HepG2 (cell line): ENCODE measurements around the gene KCNMA1.

Experiments
- SRF ChIP-seq: IDR thresholded peaks from 2 replicates; pipeline ENCODE4 v1.6.1; 2011; ENCODE audit warnings: mild to moderate bottlenecking, low read depth, low read length, moderate library complexity
- TF ChIP-seq, protein P1 (sequence below): sonication (generic); formaldehyde crosslinking; IDR thresholded peaks from 2 replicates; pipeline ENCODE4 v1.5.0; 2020; ENCODE audit warnings: mild to moderate bottlenecking, missing genetic modification reagents, moderate library complexity

DNA sequence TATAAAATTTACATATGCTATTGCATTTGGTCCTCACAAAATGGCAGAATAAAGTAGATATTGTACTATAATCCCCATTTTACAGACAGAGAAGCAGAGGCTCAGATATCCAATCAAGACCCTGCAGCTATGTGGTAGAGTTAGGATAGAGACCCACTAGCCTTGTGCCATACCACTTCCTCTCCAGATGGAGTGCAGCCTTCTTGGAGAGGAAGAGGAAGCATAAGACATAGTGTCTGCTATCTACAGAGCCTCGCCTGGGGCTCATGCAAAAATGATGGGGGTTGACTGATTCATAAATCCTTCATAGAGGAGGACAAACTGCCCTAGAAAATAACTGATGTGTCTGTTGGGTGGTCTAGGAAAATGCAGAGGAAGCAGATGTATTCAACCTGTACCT lies 447.3 kb downstream of the KCNMA1 start:
- no peak for TF ChIP-seq SRF
- TF ChIP-seq, protein P1, sequence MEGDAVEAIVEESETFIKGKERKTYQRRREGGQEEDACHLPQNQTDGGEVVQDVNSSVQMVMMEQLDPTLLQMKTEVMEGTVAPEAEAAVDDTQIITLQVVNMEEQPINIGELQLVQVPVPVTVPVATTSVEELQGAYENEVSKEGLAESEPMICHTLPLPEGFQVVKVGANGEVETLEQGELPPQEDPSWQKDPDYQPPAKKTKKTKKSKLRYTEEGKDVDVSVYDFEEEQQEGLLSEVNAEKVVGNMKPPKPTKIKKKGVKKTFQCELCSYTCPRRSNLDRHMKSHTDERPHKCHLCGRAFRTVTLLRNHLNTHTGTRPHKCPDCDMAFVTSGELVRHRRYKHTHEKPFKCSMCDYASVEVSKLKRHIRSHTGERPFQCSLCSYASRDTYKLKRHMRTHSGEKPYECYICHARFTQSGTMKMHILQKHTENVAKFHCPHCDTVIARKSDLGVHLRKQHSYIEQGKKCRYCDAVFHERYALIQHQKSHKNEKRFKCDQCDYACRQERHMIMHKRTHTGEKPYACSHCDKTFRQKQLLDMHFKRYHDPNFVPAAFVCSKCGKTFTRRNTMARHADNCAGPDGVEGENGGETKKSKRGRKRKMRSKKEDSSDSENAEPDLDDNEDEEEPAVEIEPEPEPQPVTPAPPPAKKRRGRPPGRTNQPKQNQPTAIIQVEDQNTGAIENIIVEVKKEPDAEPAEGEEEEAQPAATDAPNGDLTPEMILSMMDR (CRISPR knock-in tag): no peak
